HG03457 (cell line): ENCODE results near the gene CBLB.

Source experiments
- ATAC-seq: cut with Tn5 transposase; IDR thresholded peaks from one replicate; pipeline ENCODE4 v1.9.1; 2021; ENCODE audit warnings: moderate number of reproducible peaks; ENCODE audit not compliant: unreplicated experiment

The CBLB gene

GRCh38 chr3:105647047-105647446, 221.8 kb downstream of the CBLB start:
- no peak for ATAC-seq

- no peak for ATAC-seq
Measured at GRCh38 chr3:105639131-105639530, 229.7 kb downstream of the CBLB start.

GRCh38 chr3:105634708-105635107, 234.1 kb downstream of the CBLB start:
- no peak for ATAC-seq

GRCh38 chr3:105629718-105630117, 239.1 kb downstream of the CBLB start:
- no peak for ATAC-seq

- no peak for ATAC-seq
Measured at GRCh38 chr3:105626739-105627138, 242.1 kb downstream of the CBLB start.

GRCh38 chr3:105622169-105622568, 246.6 kb downstream of the CBLB start:
- ATAC-seq: no peak

GRCh38 chr3:105620236-105620635, 248.6 kb downstream of the CBLB start:
- no peak for ATAC-seq

GRCh38 chr3:105619651-105620050, 249.2 kb downstream of the CBLB start:
- ATAC-seq: no peak

GRCh38 chr3:105618556-105618955, 250.3 kb downstream of the CBLB start:
- no peak for ATAC-seq

- ATAC-seq: no peak
Measured at GRCh38 chr3:105616374-105617121, 252.3 kb downstream of the CBLB start.

- no peak for ATAC-seq
Measured at GRCh38 chr3:105615814-105616213, 253.0 kb downstream of the CBLB start.

- no peak for ATAC-seq
Measured at GRCh38 chr3:105614288-105615030, 254.4 kb downstream of the CBLB start.

- ATAC-seq: no peak
Measured at GRCh38 chr3:105613120-105613519, 255.7 kb downstream of the CBLB start.

- no peak for ATAC-seq
Measured at GRCh38 chr3:105611304-105612192, 257.3 kb downstream of the CBLB start.

- no peak for ATAC-seq
Measured at GRCh38 chr3:105610473-105610872, 258.3 kb downstream of the CBLB start.

- ATAC-seq: no peak
Measured at GRCh38 chr3:105608623-105609022, 260.2 kb downstream of the CBLB start.

GRCh38 chr3:105606016-105606415, 262.8 kb downstream of the CBLB start:
- ATAC-seq: no peak
